ENCODE measurements around the gene ITGB4. TPM values are rescaled to one million over a fixed set of nuclear protein-coding genes. Genes with fewer than 3 reads are reported as not detected.

ITGB4 gene
- total RNA-seq, 2 donors from 2014 or later = 3.4 to 5.1 TPM

DNA sequence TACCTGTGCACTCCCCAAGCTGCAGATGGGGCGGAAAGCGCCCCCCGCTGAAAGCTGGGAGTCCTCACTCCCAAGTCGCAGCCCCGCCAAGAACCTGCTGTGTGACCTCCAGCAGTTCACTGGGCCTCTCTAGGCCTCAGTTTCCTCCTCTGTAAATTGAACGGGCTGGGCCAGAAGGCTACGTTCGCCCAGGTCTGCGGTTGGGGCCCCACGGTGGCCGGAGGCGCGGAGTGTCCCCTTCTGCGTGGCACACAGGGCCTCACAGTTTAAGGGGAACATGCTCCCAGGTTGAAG, 43.1 kb downstream of the ITGB4 start:
- no peak for DNase-seq
- Histone ChIP-seq H3K9me3 (ENCODE audit: control insufficient read depth, low read length) (no peaks in the 10 kb centered on the region), H3K9ac (ENCODE audit: extremely low read depth, low read length, poor library complexity, severe bottlenecking) (peak overlapping the region; percentile 40), H3K27ac (ENCODE audit: low read depth, low read length) (no peak overlapping the region), H3K36me3 (ENCODE audit: control insufficient read depth, insufficient read depth, low read length) (no peaks in the 10 kb centered on the region), H3K4me3 (ENCODE audit: low read length) (peak overlapping the region; percentile 78), H3K4me1 (ENCODE audit: control insufficient read depth, insufficient read depth, low read length) (peaks cover 5% of the 10 kb centered on the region), H3K27me3 (ENCODE audit: control insufficient read depth, insufficient read depth, low read length, poor library complexity, severe bottlenecking) (no peaks in the 10 kb centered on the region)
- TF ChIP-seq, protein P1, sequence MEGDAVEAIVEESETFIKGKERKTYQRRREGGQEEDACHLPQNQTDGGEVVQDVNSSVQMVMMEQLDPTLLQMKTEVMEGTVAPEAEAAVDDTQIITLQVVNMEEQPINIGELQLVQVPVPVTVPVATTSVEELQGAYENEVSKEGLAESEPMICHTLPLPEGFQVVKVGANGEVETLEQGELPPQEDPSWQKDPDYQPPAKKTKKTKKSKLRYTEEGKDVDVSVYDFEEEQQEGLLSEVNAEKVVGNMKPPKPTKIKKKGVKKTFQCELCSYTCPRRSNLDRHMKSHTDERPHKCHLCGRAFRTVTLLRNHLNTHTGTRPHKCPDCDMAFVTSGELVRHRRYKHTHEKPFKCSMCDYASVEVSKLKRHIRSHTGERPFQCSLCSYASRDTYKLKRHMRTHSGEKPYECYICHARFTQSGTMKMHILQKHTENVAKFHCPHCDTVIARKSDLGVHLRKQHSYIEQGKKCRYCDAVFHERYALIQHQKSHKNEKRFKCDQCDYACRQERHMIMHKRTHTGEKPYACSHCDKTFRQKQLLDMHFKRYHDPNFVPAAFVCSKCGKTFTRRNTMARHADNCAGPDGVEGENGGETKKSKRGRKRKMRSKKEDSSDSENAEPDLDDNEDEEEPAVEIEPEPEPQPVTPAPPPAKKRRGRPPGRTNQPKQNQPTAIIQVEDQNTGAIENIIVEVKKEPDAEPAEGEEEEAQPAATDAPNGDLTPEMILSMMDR (conservative IDR thresholded peaks at IDR 0.05) = no peak
- Mint-ChIP-seq H3K4me3 (peak overlapping the region; percentile 56), H3K4me1 (peaks cover 4% of the 10 kb centered on the region), H3K9me3 (no peaks in the 10 kb centered on the region), H3K27me3 (ENCODE audit: insufficient read depth) (no peaks in the 10 kb centered on the region), H3K36me3 (ENCODE audit: low read depth) (no peaks in the 10 kb centered on the region), H3K27ac (no peak overlapping the region)
- 30 to 41% methylated on average over 7 to 14 of the region's 14 CpGs for WGBS, 2 experiments (ENCODE audit: insufficient coverage in 1 of 2, insufficient read length in 1 of 2)

DNA sequence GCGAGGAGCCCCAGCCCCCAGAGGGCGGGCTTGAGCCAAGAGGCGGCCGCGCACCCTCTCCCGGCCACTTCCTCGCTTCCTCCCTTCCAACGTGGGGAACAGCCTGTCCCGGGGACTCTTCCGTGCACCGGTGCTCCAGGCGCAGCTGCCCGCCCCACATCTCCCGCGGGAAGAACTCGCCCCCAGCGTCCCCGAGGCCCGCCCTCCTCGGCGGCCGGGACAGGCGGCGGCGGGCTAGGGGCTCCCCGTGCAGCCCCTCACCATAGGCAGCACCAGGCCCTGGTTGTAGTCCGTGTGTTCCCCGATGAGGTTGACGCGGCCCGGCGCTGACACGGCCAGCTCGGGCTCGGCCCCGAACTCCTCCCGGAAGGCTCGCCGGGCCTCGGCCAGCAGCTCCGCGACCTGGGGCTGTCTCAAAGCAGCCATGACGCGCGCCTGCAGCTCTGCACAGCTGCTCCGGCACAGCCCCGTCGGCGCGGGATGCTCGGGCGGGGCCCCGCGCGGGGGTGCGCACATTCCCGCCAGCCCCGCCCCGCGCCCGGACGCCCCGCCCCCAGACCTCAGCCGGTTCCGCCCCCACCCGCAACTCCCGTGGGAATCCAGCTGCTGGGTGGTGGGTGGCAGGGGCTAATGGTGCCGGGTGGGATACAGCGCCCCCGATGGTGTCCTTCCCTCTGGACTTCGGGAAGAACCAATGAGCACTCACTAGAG, 43.6 kb downstream of the ITGB4 start, which contains the start of gene GALK1:
Gene GALK1, minus strand, starts transcription at position 482 of the 711 bp plus-strand sequence. Its CDS starts 56 bp downstream, at position 426.
- Mint-ChIP-seq H3K9me3 (no peaks in the 10 kb centered on the region), H3K27me3 (ENCODE audit: insufficient read depth) (no peaks in the 10 kb centered on the region), H3K27ac (peak within 1 kb of the TSS; percentile 70), H3K36me3 (ENCODE audit: low read depth) (no peaks in the 10 kb centered on the region), H3K4me3 (peak within 1 kb of the TSS; percentile 56), H3K4me1 (peaks cover 4% of the 10 kb centered on the region)
- peak; percentile 94 for DNase-seq
- Histone ChIP-seq H3K9me3 (ENCODE audit: control insufficient read depth, low read length) (no peaks in the 10 kb centered on the region), H3K4me3 (ENCODE audit: low read length) (peak within 1 kb of the TSS; percentile 78), H3K4me1 (ENCODE audit: control insufficient read depth, insufficient read depth, low read length) (peaks cover 5% of the 10 kb centered on the region), H3K27ac (ENCODE audit: low read depth, low read length) (no peak within 1 kb of the TSS), H3K27me3 (ENCODE audit: control insufficient read depth, insufficient read depth, low read length, poor library complexity, severe bottlenecking) (no peaks in the 10 kb centered on the region), H3K9ac (ENCODE audit: extremely low read depth, low read length, poor library complexity, severe bottlenecking) (peak within 1 kb of the TSS; percentile 40), H3K36me3 (ENCODE audit: control insufficient read depth, insufficient read depth, low read length) (no peaks in the 10 kb centered on the region)
- 1 to 3% methylated on average over 14 to 71 of the region's 71 CpGs for WGBS, 2 experiments (ENCODE audit: insufficient coverage in 1 of 2, insufficient read length in 1 of 2)
- TF ChIP-seq, protein P1 (conservative IDR thresholded peaks at IDR 0.05) = peak; percentile 76

DNA sequence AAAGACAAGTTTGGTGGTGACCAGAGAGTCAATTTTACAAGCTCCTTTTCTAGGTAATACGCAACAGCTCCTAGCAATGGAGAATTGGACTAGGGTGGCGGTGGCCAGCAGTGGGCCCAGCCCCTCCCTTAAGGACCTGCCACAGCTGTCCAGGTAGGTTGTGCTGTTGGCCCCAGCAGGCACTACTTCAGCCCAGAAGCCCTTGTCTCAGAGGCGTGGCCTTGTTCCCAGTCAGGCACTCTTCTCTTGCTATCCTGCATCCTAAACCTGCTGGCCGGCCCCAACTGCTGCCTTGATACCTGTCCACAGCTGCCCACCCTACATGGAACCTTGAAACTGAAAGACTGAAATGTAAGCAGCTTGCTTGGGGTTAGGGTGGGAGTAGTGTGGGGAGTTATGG, 44.7 kb downstream of the ITGB4 start:
- Histone ChIP-seq H3K4me3 (ENCODE audit: low read length) (no peak overlapping the region), H3K27ac (ENCODE audit: low read depth, low read length) (no peak overlapping the region), H3K4me1 (ENCODE audit: control insufficient read depth, insufficient read depth, low read length) (peaks cover 5% of the 10 kb centered on the region), H3K27me3 (ENCODE audit: control insufficient read depth, insufficient read depth, low read length, poor library complexity, severe bottlenecking) (no peaks in the 10 kb centered on the region), H3K36me3 (ENCODE audit: control insufficient read depth, insufficient read depth, low read length) (no peaks in the 10 kb centered on the region), H3K9ac (ENCODE audit: extremely low read depth, low read length, poor library complexity, severe bottlenecking) (no peak overlapping the region), H3K9me3 (ENCODE audit: control insufficient read depth, low read length) (no peaks in the 10 kb centered on the region)
- 87 to 95% methylated on average over 4 of the region's 4 CpGs for WGBS, 2 experiments (ENCODE audit: insufficient coverage in 1 of 2, insufficient read length in 1 of 2)
- H3K27ac Mint-ChIP-seq = peak overlapping the region; percentile 39
- no peaks in the 10 kb centered on the region for H3K36me3 Mint-ChIP-seq (ENCODE audit: low read depth)
- TF ChIP-seq, protein P1 (conservative IDR thresholded peaks at IDR 0.05) = no peak
- DNase-seq = peak; percentile 76
- H3K27me3 Mint-ChIP-seq (ENCODE audit: insufficient read depth) = no peaks in the 10 kb centered on the region
- peaks cover 4% of the 10 kb centered on the region for H3K4me1 Mint-ChIP-seq
- H3K4me3 Mint-ChIP-seq = peak overlapping the region; percentile 56
- H3K9me3 Mint-ChIP-seq = no peaks in the 10 kb centered on the region
